GM19438 (cell line): Measurements from ENCODE around the gene LRRN2.

Experiments
- ATAC-seq: cut with Tn5 transposase; IDR thresholded peaks from one replicate; pipeline ENCODE4 v1.9.1; 2021; ENCODE audit warnings: low read depth; ENCODE audit not compliant: unreplicated experiment

Gene LRRN2

GRCh38 chr1:204712708-204713430, 27.3 kb upstream of the LRRN2 start:
- ATAC-seq = no peak

- no peak for ATAC-seq
These were observed 26.6 kb upstream of the LRRN2 start for GRCh38 chr1:204711947-204712701.

- ATAC-seq = no peak
These were observed 25.8 kb upstream of the LRRN2 start for GRCh38 chr1:204711103-204711946.

GRCh38 chr1:204709960-204710912, 24.7 kb upstream of the LRRN2 start:
- ATAC-seq = no peak

GRCh38 chr1:204709021-204709420, 23.5 kb upstream of the LRRN2 start:
- no peak for ATAC-seq

- ATAC-seq = no peak
These were observed 21.4 kb upstream of the LRRN2 start for GRCh38 chr1:204706838-204707509.

DNA sequence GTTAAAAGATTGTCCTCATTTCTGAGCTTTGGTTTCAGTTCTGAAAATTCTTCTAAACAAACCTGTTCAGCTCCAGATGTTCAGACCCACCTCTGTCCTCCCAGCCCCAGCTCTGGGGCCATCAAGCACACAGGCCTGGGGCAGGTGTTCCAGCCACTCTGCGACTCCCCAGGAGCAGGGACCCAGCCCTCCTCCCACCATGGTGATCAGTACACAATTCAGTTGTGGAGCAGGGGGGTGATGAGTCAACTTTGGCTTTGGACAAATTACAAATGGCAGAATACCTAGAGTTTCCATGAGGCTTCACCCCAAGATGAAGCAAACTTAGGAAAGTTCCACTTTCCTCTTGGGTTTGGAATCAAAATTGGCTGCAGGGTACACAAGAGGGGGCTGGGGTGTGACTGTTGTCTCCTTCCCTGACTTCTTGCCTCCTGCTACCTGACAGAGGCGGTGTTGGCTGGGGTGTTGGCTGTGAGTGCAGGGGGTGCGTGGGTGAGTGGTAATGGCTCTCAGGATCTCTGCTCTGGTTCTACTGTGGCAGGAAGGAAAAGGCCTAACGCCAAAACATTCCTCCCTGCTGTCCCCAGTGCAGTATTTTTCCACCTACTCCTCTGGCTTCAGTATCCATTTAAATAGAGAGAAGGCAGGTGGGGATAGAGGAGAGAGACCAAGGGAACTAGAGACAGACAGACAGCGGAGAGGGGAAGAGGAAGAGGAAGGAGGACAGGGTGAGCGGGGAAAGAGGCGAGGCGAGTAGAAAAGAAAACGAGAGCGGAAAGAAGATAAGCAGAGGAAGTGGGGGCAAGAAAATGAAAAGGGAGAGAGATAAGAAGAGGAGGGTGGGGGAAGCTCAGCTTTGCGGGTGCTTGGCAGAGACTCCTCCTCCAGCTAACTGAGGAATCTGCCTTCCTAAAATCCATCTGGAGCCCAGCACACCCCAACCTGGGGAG, 20.6 kb upstream of the LRRN2 start:
- no peak for ATAC-seq

DNA sequence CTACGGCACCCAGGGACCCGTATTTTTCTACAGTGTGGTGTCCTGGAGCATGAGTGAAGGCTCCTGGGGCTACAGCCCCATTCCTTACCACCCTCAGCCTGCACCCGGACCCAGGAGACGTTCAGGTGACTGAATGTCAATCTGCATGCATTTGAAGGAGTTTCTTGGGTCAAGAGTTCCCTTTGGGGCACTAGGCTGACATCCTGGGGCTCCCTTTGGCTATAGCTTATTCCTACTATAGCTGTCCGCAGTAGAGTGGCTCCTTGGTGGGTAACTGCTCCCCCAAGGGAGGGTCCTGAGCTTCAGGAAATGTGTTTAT, 19.9 kb upstream of the LRRN2 start:
- no peak for ATAC-seq

- ATAC-seq = no peak
These were observed 19.4 kb upstream of the LRRN2 start for GRCh38 chr1:204704794-204705492.

DNA sequence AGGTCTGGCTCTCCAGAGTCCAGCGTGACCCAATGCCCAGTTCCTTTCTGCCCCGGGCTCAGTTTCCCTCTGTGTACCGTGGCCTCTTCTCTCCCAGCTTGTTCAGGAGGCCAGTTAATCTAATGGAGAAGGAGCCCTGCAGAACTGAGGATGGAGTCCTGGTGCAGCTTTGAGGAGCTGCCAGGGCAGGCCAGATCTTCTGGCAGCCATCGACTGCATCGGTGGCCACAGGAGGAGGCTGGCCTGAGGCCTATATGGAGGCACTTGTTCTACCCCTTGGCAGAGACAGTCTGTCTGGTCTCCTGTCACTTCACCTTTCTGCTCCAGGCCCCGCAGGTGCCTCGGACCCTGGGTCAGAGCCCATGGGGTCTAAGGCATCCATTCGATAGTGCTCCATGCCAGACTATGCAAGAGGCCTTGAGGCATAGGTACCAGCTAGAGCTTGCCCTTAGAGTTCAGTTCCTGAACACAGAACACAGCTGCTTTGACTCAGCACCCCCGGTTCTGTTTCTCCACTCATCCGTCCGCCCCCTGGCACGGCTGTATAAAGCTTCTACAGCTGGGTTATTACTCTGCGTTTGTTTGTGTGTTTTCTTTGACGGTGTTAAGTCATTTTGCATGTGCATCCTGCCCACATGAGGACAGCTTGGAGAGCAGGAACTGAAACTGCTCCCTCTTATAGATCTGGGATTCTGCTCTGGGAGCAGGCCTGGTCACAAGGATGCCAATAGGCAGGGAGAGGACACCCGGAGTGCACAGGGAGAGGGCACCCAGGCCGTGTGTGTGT, 18.5 kb upstream of the LRRN2 start:
- no peak for ATAC-seq

DNA sequence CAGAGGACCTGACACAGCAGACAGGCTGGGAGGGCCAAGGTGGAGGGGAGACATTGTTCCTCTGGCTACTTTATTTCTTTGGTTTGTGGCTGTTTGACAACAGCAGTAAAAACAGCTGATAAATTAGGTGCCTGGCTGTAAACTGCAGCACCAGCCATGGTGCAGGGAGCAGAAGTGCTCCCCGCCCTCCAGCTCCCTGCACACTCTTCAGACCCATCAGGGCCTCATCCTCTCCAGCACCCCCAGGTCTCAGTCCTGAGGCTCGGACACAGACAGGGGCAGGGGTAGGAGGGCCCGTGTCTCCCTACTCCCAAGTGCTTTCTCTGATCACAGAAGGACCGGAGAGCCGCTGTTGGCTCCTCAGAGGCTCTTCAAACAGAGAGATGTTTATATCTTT, 17.7 kb upstream of the LRRN2 start:
- no peak for ATAC-seq

DNA sequence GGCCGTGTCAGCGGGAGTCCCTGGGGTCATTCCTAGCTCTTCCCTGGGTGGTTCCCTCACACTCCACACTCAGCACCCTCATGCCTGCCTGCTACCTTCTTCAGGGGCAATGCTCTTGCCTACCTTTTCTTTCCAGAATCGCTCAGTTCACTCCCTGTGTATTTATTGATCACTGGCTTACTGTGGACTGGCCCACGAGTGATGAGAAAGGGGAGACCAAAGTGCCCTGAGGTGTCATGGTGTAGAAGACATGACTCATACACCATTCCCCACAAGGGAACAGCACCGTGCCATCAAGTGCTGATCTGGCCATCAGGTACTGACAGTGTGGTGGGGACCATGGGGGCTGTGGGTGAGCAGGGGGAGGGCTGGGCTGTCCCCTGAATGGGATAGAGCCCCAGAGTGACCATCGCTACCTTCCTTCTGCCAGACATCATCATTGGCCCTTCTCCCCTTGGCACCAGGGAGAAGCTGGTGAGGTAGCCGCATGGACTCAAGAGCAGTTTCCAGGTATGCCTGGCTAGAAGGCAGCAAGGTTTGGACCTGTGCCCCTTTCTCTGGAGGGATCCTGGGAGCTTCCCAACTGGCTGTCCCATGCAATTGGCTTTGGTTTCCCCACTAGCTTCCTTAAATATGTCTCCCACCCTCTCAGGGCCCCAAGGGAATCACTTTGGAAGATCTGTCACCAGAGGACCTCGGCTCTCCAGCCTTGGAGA, 17.2 kb upstream of the LRRN2 start:
- no peak for ATAC-seq

- ATAC-seq = no peak
These were observed 15.7 kb upstream of the LRRN2 start for GRCh38 chr1:204701229-204701628.

- ATAC-seq = no peak
These were observed 12.4 kb upstream of the LRRN2 start for GRCh38 chr1:204697893-204698292.

GRCh38 chr1:204696606-204697005, 11.1 kb upstream of the LRRN2 start:
- no peak for ATAC-seq

DNA sequence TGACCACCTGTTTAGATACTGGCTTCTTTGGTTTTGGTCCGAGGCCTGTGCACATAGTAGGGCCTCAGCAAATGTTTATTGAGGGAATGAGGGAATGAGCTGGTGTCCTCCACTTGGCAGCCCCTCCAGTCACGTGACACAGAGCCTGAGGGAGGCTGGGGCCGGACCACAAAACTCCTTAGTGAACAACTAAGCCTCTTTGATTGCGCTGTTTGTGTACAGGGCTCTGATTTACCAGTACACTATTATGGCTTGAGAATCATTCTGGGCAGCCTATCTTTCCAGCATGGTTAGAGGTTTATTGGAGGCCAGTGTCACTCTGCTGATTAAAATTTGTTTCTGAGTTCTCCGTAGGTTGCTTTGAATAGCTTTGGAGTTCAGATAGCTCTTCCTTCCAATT, 10.2 kb upstream of the LRRN2 start:
- ATAC-seq = no peak

DNA sequence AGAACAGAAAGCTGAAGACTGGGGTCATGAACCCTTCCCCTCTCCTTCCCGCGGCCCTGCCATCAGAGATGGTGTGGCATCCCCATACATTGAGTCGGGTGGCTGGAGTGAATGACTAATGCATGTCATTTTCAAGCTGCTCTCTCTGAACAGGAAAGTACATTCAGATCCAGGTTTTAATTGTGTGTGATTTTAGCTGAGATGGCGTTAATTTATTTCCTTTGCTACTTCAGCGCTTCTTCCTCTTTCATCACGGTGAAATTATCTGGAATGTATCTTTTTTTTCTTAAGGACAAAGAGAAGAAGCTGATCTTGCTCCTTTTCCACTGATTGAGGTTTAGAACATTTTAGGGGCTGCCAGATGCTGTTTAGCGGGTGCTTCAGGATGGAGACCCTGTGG, 8.6 kb upstream of the LRRN2 start:
- no peak for ATAC-seq
